Stimulated activated CD8-positive, alpha-beta memory T cell treated with anti-CD3 and anti-CD28 coated beads, Interleukin-12 subunit alpha, Interleukin-12 subunit beta, amount 100 ng/mL, for 1 hour (primary cell): Measurements from ENCODE around the gene FRYL.
"Not testable (repeated sequence)": the region's sequence is repeated elsewhere in the genome, so short reads cannot be mapped to it uniquely, and the experiment has no call there.

Source experiments
- DNase-seq: peaks from one replicate; pipeline ENCODE4 v3.0.0-alpha.2; 2020; ENCODE audit warnings: low read depth

The FRYL gene

DNA sequence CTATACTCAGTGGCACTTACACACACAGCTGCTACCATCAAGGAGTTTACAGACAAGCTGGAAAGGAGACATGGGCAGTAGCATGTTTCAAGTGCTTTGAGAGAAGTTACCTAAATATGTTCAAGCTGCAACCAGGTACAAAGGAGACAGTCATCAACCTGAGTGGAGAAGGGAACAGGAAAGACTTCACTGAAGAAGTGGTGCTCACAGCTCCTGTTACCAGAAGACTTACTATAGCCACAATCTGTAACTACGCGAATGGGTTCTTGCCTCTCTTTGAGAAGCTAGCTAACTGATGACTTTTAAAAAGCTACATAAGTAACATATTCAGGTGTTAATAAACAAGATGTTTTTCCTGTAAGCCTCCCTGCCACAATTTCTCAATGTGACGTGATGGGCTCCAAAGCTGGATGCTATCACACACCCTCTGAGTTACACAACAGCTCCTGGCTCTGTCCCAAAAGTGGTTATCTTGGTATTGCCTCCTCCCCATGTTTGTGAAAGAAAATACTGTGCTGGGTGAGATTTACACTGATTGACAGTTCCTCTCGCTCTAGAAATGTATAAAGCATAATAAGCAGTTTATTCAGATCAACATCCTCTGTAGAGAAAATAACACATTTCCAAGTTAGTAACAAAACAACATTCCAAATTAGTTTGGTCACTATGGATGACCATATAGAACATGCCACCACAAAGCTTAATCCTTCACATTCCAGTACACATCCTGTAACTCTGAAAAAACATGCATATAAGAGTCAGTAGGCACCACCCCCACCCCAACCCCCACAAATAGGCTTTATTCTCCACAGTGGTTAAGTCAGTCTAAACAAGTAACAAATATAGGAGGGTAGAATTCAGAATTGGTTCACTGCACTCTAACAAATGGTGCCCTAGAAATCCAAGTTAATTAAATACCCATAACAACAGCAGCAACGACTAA is 81.8 kb downstream of the FRYL start:
- DNase-seq = no peak

DNA sequence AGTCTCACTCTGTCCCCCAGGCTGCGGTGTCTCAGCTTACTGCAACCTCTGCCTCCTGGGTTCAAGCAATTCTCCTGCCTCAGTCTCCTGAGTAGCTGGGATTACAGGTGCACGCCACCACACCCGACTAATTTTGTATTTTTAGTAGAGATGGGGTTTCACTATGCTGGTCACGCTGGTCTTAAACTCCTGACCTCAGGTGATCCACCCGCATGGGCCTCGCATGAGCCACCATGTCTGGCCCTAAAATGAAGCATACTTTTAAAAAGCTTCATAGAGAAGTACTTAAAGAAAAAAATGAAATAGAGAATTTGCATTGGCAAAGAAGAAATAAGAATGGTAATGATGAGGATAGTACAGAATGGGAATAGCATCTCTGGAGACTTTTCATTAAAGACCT is 82.6 kb downstream of the FRYL start:
- DNase-seq = not testable (repeated sequence)

DNA sequence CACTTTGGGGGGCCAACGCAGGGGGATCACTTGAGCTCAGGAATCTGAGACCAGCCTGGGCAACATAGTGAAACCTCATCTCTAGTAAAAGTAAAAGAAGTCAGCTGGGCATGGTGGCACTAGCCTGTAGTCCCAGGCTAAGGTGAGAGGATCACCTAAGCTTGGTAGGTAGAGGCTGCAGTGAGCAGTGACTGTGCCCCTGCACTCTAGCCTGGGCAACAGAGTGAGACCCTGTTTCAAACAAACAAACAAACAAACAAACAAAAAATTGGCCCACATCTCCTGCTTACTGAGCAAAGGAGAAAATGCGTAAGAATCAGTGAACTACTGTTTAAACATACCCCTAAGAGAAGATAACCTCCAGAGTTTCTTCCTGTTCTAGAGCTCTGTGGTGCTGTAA is 85.3 kb downstream of the FRYL start:
- DNase-seq = no peak

DNA sequence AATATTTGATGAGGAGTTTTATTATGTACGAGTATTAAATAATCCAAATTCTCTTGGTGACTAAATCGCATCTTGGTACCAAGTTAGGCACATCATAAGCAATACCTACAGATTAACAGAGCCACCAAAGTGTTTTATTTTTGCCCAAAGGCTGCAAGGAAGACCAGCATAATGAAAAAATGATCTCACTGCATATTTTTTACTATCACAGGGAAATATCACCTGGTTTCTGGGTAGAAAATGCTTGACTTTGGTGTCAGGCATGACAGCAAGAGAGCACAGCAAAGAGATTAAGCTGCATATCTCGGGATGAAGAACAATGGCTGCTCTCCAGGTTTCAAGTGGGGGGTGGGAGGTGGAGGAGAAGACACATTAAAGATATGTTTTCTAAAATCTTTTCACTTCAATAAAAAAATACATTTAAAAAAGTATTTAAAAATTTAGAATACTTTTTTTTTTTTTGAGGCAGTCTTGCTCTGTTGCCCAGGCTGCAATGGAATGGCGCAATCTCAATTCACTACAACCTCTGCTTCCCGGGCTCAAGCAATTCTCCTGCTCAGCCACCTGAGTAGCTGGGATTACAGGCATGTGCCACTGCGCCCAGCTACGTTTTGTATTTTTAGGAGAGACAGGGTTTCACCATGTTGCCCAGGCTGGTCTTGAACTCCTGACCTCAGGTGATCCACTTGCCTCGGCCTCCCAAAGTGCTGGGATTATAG is 86.1 kb downstream of the FRYL start:
- no peak for DNase-seq

DNA sequence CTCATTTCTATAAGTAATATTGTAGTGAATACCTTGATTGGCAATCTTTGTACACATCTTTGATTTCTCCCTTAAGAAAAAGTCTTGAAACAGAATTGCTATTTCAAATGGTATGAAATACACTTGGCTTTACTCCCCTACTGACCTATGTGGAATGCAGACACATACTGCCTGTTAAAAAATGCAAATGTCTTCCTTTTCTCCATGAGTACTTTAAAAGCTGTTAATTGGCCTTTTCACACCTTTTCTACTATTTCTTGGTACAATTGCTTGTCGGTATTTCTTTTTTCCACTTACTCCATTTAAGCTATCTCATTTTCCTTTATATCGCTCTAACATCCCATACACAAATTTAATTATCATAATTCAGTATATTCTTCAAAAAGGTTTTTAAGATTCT is 87.2 kb downstream of the FRYL start:
- DNase-seq = no peak

DNA sequence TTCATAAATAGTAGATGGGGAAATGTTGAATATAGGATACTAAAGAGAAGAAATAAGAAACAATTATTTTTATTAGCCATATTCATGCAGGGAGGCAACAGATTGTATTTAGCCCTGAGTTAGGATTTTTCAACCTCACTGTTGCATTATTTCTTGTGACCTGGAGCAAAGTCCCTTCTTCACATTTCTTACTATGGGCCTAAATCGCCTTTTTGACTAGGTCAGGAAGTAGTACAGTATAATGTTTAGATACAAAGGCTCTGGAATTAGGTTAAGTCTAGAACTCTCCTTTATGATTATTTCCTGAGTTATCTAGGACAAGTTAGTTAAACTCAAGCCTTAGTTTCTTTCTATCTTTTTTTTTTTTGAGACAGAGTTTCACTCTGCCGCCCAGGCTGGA is 88.0 kb downstream of the FRYL start:
- DNase-seq = no peak

DNA sequence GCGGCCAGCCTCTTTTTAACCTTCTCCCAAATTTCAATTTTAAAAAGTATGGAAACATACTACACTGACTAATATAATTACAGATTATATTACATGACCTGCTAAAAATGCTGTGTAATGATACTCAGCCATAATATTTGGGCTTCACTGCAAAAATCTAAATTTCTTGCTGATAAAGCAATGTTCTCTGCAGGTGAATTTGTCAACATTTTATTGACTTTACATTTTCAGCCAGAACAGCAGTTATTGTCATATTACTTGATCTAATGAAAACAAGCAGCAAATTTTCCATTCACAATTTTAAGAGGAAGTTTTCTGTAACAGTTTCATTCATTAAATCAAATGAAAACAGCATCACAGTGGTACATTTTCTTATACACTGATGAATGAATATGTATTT is 91.1 kb downstream of the FRYL start:
- no peak for DNase-seq

DNA sequence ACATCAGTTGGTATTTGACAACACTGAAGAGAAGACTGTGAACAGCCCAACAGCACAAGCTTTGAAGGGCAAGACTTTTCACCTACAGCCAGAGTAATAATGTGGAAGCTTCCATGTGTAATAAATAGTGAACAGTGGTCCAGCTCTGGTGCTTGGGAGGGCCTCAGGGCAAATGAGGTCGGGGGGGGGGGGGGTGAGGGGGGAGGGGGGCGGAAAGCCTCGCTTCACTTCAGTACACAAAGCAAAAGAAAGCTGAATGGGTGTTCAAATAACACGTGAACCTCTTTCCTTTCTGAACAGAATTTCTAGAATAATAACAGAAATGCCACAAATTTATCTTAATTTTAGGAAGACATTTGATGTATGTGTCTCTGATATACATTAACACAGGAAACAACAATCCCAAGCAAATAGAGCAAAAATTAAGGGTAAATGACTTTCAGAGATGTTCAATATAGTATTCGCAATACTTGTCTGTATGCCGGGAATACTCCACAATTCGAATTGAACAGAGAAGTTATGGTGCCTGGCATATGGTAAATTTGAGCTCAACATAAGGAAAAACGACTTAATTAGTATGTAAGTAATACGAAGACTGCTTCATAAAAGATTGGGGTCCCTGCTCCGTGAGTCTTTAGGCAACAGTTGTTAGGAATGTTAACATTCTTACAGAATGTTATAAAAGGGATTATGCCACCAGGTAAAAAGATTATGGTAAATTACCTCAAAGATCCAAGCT is 92.6 kb downstream of the FRYL start:
- no peak for DNase-seq

DNA sequence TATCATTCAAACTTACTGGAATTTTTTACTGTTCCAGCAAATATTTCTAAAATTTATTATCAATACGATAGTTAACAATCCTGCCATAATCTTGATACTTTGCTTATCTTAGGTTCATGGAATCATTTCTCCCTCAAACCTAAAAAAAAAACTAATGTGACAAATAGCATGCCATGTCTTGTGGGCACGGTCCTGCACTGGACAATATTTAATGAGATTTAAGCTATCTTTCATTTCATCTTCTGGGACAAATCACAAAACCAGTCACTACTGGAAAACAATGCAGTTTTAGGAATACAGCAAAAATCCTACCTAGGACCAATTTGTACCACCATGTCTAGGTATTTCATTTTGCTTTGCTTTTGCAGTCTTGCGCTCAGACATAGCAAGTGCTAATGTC is 93.7 kb downstream of the FRYL start:
- no peak for DNase-seq

DNA sequence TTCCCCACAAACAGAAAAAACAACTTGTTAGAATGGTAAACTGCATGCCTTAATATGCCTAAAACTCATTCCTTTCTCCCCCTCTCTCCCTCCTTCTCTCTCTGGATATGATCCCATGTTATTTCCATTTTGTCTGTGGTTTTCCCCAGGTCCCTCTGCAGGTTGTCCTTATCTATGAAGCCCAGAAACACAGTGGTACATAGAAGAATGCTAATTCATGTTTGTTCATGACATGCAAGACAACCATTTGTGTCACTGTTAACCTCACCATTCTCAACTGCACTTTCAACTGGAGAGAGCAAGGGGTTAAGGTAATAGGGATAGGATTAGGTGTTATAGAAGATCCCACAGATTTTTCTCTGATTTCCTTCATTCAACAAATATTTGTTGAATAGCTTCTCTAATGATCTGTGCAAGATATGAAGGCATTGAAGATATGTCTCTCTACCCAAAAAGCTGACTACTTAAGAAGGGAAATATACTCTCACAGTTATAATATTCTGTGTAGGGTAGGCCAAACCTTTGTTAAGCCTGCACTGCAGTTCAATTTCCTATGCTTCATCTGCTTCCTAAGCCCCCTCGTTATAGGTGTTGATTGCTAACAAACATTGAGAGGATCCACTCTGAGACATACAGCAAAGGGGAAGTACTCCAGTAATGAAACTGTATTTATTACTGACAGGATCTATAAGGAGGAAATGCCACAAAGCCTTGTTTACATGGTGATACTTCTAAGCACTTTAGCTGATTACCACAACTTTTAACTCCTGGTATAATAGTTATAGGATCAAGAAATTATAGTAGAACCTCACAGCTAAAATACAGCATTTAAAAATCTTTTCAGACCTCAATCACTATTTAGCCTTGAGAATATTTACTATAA is 96.1 kb downstream of the FRYL start:
- DNase-seq = no peak

DNA sequence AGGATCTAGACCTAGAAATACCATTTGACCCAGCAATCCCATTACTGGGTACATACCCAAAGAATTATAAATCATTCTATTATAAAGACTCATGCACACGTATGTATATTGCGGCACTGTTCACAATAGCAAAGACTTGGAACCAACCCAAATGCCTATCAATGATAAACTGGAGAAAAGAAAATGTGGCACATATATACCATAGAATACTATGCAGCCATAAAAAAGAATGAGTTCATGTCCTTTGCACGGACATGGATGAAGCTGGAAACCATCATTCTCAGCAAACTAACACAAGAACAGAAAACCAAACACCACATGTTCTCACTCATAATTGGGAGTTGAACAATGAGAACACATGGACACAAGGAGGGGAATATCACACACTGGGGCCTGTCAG is 97.2 kb downstream of the FRYL start:
- DNase-seq = not testable (repeated sequence)

DNA sequence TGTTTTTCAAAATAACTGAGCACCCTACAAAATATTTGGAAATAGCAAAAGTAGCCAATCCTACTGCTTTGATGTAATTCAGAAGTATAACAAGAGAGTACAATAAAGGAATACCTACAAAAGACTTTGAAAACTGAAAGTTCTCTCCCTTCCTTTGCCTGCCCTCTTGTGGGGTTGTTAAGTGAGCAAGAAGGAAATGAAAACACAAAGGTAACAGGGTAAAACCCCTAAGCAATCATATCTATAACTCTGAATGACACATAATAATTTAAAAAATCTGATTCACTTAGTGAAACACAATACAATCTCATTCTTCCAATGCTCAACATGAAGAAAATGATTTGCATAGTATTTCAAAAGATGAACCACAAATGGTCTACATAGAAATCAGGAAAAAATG is 98.2 kb downstream of the FRYL start:
- DNase-seq = peak; percentile 10

DNA sequence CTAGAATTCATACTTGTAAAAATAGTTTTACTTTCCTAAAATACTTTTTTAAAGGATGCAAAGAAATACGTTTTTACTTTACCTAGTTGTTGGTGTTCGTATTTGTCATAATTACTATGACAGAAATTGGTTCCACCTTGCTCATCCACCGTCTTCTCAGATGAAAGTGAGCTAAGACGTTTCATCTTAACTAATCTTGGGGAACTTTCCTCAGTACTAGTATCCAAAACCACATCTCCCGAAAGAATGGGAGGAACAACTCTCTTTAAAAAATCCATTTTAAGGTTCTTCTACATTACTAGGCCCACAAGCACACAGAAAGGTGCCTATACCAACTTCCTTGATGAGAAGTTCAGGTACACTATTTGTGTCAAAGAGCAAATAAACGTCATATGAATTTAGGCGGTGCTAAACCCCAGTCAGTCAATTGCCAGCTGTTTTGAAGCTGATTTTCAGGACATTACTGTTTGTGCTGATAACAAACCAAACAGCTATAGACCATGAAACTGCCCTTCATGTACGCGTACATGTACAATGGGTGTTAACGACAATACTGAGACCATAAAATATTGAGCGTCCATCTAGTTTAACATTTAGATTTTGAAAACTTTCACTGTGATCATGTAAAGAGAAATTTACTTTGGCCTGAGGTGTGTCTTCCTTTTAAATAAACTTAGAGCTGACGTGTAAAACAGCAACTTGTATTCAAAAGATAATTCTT is 99.1 kb downstream of the FRYL start:
- DNase-seq = no peak

DNA sequence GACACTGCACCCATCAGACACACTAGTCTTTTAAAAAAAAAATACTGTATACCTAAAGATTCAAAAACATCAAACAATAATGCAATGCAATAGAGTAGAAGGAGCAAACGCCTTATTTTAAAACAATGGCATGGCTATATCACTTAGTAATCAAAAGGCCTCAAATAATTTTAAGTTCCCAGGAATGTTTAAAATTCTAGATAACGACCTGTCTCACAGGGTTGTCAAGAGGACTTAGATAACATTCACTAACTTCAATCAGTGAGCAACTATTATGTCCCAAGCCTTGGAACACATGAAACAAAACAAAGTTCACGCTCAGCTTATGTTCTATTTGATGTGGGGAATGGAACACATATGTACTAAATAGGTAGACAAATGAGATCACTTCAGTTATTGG is 106.5 kb downstream of the FRYL start:
- DNase-seq = no peak

DNA sequence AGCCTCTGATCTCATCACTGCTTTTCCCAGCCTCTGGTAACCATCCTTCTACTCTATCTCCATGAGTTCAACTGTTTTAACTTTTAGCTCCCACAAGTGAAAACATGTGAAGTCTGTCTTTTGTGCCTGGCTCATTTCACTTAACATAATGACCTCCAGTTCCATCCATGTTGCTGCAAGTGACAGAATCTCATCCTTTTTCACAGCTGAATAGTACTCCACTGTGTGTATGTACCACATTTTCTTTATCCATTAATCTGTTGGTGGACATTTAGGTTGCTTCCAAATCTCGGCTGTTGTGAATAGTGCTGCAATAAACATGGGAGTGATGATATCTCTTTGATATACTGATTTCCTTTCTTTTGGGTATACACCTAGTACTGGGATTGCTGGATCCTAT is 109.5 kb downstream of the FRYL start:
- no peak for DNase-seq

DNA sequence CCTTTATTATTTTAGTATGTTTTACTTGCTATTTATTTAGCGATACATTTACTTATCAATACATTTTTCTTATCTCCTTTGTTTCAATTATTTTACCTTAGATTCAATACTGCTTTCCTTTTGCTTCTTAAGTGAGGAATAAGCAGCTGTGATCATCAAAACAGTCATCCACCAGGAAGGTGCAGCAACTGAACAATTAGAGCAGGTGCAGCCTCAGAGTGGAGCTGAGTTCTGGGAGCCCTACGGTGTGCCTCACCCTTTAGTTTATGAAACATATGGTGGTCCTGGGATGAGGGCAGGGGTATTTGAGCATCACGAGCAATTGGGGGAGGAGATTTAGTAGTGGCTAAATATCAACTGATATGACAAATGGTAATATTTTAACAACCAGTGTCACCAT is 111.0 kb downstream of the FRYL start:
- no peak for DNase-seq

DNA sequence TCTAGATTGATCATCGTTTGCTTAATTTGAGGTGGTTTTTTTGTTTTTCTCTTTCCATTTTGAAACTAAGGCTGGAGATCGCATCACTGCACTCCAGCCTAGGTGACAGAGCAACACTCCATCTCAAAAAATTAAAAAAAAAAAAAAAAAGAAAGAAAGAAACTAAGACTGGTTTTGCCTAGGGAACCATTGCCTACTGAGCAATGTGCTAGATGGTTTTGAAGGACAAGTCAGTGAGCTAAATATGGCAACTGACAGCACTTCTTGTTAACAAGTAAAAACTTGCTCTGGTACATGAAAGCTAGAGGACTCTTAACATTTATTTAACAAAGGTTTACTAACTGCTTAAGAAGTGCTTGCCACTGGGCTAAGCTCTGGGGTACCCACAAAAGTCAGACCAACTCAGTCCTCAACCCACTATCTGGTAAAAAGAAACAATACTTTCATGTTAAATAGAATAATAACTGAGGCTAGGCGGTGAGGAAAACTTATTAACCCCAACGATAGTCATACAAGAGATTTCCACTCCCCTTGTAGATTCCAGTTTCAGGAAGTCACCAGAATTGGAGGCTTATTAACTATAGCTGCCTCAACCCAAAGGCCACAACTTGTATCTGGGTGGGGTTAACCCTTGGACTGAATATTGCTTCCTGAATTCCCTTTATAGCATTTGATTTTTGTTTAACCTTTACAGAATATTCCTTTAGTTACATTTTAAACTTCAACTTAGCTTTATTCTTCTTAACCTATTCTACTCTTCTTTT is 111.6 kb downstream of the FRYL start:
- DNase-seq = no peak

DNA sequence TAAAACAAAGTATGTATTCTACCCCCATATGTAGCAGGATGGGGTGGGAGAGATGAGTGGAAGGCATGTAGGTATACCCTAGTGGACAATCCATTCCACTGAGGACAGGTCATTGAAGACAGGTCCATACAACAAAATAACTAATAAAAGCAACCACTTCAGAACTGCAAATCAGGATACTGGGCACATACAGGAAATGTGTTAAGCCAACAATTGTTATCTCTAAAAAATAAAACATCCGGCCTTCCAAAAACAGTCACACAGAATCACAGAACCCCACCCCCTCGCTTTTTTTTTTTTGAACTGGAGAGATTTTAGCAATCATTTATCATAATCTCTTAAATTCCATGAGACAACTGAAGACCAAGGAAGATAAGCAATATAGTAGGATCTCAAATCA is 112.9 kb downstream of the FRYL start:
- no peak for DNase-seq

DNA sequence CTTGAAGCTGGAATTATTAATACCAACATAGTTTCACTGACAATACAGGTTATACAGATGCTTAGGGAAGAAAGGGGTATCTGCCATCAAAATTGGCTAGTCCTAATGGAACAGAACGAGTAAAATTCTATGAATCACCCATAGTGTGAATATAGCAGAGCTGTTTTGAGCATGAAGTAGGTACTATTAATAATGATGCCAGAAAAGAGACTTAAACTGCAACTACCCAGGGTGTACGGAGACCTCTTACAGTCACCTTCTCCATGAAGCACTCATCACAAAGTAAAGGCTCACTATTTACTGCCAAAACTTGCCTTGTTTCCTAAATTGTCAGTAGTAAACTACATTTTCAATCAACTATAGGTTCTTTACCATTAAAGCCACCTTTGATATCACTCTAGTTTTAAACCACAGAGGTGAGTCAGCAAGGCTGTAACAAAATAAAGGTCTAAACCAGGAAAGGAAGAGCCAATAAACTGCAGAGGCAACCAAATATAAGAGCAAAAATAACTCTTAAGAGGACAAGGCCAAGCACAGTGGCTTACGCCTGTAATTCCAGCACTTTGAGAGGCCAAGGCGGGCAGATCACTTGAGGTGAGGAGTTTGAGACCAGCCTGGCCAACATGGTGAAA is 114.4 kb downstream of the FRYL start:
- DNase-seq = no peak

DNA sequence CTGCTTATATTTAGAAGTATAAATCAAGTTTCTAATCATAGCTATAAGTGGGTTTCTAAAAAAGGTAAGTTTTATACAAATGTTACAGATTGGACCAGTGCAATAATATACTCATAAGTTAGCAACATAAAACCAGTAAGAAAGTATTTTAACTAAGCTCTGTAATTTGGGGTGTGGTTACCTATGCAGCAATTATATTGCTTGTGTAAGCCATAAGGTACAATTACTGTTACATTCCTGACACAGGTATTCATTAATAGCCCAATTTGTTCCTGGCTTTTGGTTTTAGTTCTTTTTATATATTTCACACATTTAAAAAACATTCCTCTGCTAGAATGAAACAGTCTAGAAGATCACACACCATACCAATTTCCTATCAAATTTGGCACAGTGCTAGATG is 115.1 kb downstream of the FRYL start:
- no peak for DNase-seq
